GM18520 (cell line): Measurements from ENCODE around the gene LRFN4.
"Not testable (repeated sequence)": the region's sequence is repeated elsewhere in the genome, so short reads cannot be mapped to it uniquely, and the experiment has no call there.

Source experiments
- ATAC-seq: cut with Tn5 transposase; IDR thresholded peaks from one replicate; pipeline ENCODE4 v1.9.1; 2021; ENCODE audit not compliant: unreplicated experiment

Gene LRFN4

GRCh38 chr11:66856496-66857233, at the start of gene LRFN4:
Gene LRFN4, plus strand, starts transcription at chr11:66857064. Its CDS starts 681 bp downstream, at chr11:66857745.
- ATAC-seq, result peak; percentile 6

- ATAC-seq, result no peak
Measured at GRCh38 chr11:66809592-66809991, 47.3 kb upstream of the LRFN4 start.

GRCh38 chr11:66810576-66811185, 46.2 kb upstream of the LRFN4 start:
- no peak for ATAC-seq

GRCh38 chr11:66814678-66815077, 42.2 kb upstream of the LRFN4 start:
- ATAC-seq, result no peak

- ATAC-seq, result no peak
Measured at GRCh38 chr11:66815646-66816045, 41.2 kb upstream of the LRFN4 start.

- no peak for ATAC-seq
Measured at GRCh38 chr11:66818231-66818955, 38.5 kb upstream of the LRFN4 start.

GRCh38 chr11:66820381-66820780, 36.5 kb upstream of the LRFN4 start:
- no peak for ATAC-seq

GRCh38 chr11:66820901-66821300, 36.0 kb upstream of the LRFN4 start:
- ATAC-seq, result no peak

- no peak for ATAC-seq
Measured at GRCh38 chr11:66823700-66824099, 33.2 kb upstream of the LRFN4 start.

- ATAC-seq, result not testable (repeated sequence)
Measured at GRCh38 chr11:66824573-66824972, 32.3 kb upstream of the LRFN4 start.

- ATAC-seq, result no peak
Measured at GRCh38 chr11:66834539-66834845, 22.4 kb upstream of the LRFN4 start.

- no peak for ATAC-seq
Measured at GRCh38 chr11:66834943-66835342, 21.9 kb upstream of the LRFN4 start.

- no peak for ATAC-seq
Measured at GRCh38 chr11:66835768-66836405, 21.0 kb upstream of the LRFN4 start.

- ATAC-seq, result no peak
Measured at GRCh38 chr11:66840317-66841091, 16.4 kb upstream of the LRFN4 start.

GRCh38 chr11:66841861-66842260, 15.0 kb upstream of the LRFN4 start:
- no peak for ATAC-seq

GRCh38 chr11:66842501-66842895, 14.4 kb upstream of the LRFN4 start:
- no peak for ATAC-seq

GRCh38 chr11:66842896-66843775, 13.7 kb upstream of the LRFN4 start, which contains the start of gene RCE1:
Gene RCE1, plus strand, starts transcription at chr11:66843441. Its CDS starts 15 bp downstream, at chr11:66843456.
- peak; percentile 89 for ATAC-seq

- ATAC-seq, result no peak
Measured at GRCh38 chr11:66843776-66844495, 12.9 kb upstream of the LRFN4 start.

GRCh38 chr11:66844496-66845142, 12.2 kb upstream of the LRFN4 start:
- no peak for ATAC-seq
